Neuronal stem cell (in vitro differentiated cells): ENCODE data around the gene GRAP2.
"Not testable (repeated sequence)": the region's sequence is repeated elsewhere in the genome, so short reads cannot be mapped to it uniquely, and the experiment has no call there.

Experiments used
- DNase-seq: peaks from one replicate; pipeline ENCODE4 v3.0.0-alpha.2; 2013; ENCODE audit warnings: low spot score
- H2AFZ ChIP-seq: one replicate; pipeline ENCODE4 v1.6.1; 2013; ENCODE audit warnings: mild to moderate bottlenecking, low read length, inconsistent platforms
- H2AK5ac ChIP-seq: 2 replicates; pipeline ENCODE4 v1.6.1; 2013; ENCODE audit warnings: low read depth, mild to moderate bottlenecking, inconsistent platforms, low read length, moderate library complexity, mixed read lengths
- H2BK120ac ChIP-seq: 2 replicates; pipeline ENCODE4 v1.6.1; 2013; ENCODE audit warnings: low read depth, mild to moderate bottlenecking, inconsistent platforms, low read length, moderate library complexity, mixed read lengths
- H2BK12ac ChIP-seq: one replicate; pipeline ENCODE4 v1.6.1; 2013; ENCODE audit warnings: low read length, inconsistent platforms
- H2BK15ac ChIP-seq: 2 replicates; pipeline ENCODE4 v1.6.1; 2013; ENCODE audit warnings: mild to moderate bottlenecking, low read length, inconsistent platforms, mixed read lengths
- H2BK5ac ChIP-seq: one replicate; pipeline ENCODE4 v1.6.1; 2013; ENCODE audit warnings: inconsistent platforms, mild to moderate bottlenecking, low read length, moderate library complexity
- H3K14ac ChIP-seq: one replicate; pipeline ENCODE4 v1.6.1; 2013; ENCODE audit warnings: low read length, inconsistent platforms
- H3K18ac ChIP-seq: 2 replicates; pipeline ENCODE4 v1.6.1; 2013; ENCODE audit warnings: low read length, inconsistent platforms
- H3K23ac ChIP-seq: 2 replicates; pipeline ENCODE4 v1.6.1; 2013; ENCODE audit warnings: low read depth, mild to moderate bottlenecking, mixed read lengths, low read length, inconsistent platforms; ENCODE audit not compliant: poor library complexity
- H3K27ac ChIP-seq: replicated peaks from 3 replicates; pipeline ENCODE4 v1.5.1; 2013; ENCODE audit warnings: low read length, inconsistent platforms
- H3K27me3 ChIP-seq, 3 experiments: 2 replicates each; pipeline ENCODE4 v1.6.1; 2013; ENCODE audit warnings: low read length in 3 of 3, mild to moderate bottlenecking in 2 of 3, inconsistent platforms in 1 of 3, low read depth in 1 of 3, mixed read lengths in 1 of 3, moderate library complexity in 1 of 3; ENCODE audit not compliant: control insufficient read depth in 3 of 3, insufficient read depth in 3 of 3
- H3K36me3 ChIP-seq, 2 donors: replicated peaks in 1 of 2; 2 replicates each; pipeline ENCODE4 v1.6.1; 2013; ENCODE audit warnings: low read length in 2 of 2; ENCODE audit not compliant: control insufficient read depth in 2 of 2, insufficient read depth in 2 of 2
- H3K4ac ChIP-seq: 2 replicates; pipeline ENCODE4 v1.6.1; 2013; ENCODE audit warnings: inconsistent platforms, mild to moderate bottlenecking, low read length, moderate library complexity
- H3K4me1 ChIP-seq, 2 donors: 1 replicate in 1 of 2; 2 replicates in 1 of 2; pipeline ENCODE4 v1.6.1; 2013; ENCODE audit warnings: low read length in 2 of 2, low read depth in 1 of 2; ENCODE audit not compliant: control insufficient read depth in 2 of 2, insufficient read depth in 1 of 2
- H3K4me2 ChIP-seq: one replicate; pipeline ENCODE4 v1.6.1; 2013; ENCODE audit warnings: mild to moderate bottlenecking, low read length, inconsistent platforms; ENCODE audit not compliant: insufficient read depth, poor library complexity, severe bottlenecking
- H3K4me3 ChIP-seq, 2 donors: 2 replicates each; pipeline ENCODE4 v1.5.1; 2013; ENCODE audit warnings: low read length in 2 of 2, mild to moderate bottlenecking in 2 of 2, inconsistent platforms in 1 of 2, moderate library complexity in 1 of 2
- H3K79me1 ChIP-seq: one replicate; pipeline ENCODE4 v1.6.1; 2013; ENCODE audit warnings: low read depth, mild to moderate bottlenecking, inconsistent platforms, low read length, moderate library complexity
- H3K9ac ChIP-seq: one replicate; pipeline ENCODE4 v1.6.1; 2013; ENCODE audit warnings: mild to moderate bottlenecking, low read depth, low read length, inconsistent platforms; ENCODE audit not compliant: poor library complexity
- H3K9me3 ChIP-seq, 2 donors: replicated peaks in 1 of 2; 2 replicates each; pipeline versions ENCODE3 to v1.6.1; 2013; ENCODE audit warnings: low read length in 2 of 2, mild to moderate bottlenecking in 2 of 2, inconsistent platforms in 1 of 2, low read depth in 1 of 2, mixed read lengths in 1 of 2, moderate library complexity in 1 of 2; ENCODE audit not compliant: control insufficient read depth in 2 of 2, insufficient read depth in 1 of 2
- H4K8ac ChIP-seq: one replicate; pipeline ENCODE4 v1.6.1; 2013; ENCODE audit warnings: low read depth, mild to moderate bottlenecking, inconsistent platforms, low read length, moderate library complexity
- H4K91ac ChIP-seq: one replicate; pipeline ENCODE4 v1.6.1; 2013; ENCODE audit warnings: low read length, low read depth, mild to moderate bottlenecking, inconsistent platforms; ENCODE audit not compliant: poor library complexity
- WGBS, 2 donors: extraction: QIAGEN DNeasy Blood & Tissue Kit; methylation state at CpG; one replicate each; pipeline ENCODE4 v1.1.7; 2013; ENCODE audit warnings: missing lambda C conversion rate in 2 of 2, mixed read lengths in 1 of 2; ENCODE audit not compliant: insufficient read length in 2 of 2, insufficient replicate concordance in 1 of 2; ENCODE audit errors: extremely low coverage in 2 of 2; 5-methylcytosine and 5-hydroxymethylcytosine counted together

The GRAP2 gene

GRCh38 chr22:39859903-39860588 is 40.8 kb upstream of the GRAP2 start:
- Histone ChIP-seq H3K4me1 (no peaks in the 10 kb centered on the region), H2AK5ac (no peak overlapping the region), H3K9ac (no peak overlapping the region), H3K4me3 (no peak overlapping the region), H2AFZ (no peak overlapping the region), H4K8ac (no peak overlapping the region), H3K4ac (no peak overlapping the region), H3K79me1 (no peaks in the 10 kb centered on the region), H2BK15ac (no peak overlapping the region), H3K36me3 (no peaks in the 10 kb centered on the region), H4K91ac (no peak overlapping the region), H3K14ac (no peak overlapping the region), H3K27me3 (no peaks in the 10 kb centered on the region), H2BK12ac (no peak overlapping the region), H2BK120ac (no peak overlapping the region), H3K23ac (no peak overlapping the region), H3K18ac (no peak overlapping the region), H3K27ac (no peak overlapping the region), H3K4me2 (no peak overlapping the region), H2BK5ac (no peak overlapping the region), H3K9me3 (no peaks in the 10 kb centered on the region)
- DNase-seq, result no peak
- WGBS, 2 donors, result no CpG with 5 or more reads among the region's 7 CpGs

GRCh38 chr22:39868741-39869140 is 32.1 kb upstream of the GRAP2 start:
- Histone ChIP-seq H4K91ac (no peak overlapping the region), H2BK5ac (no peak overlapping the region), H2BK15ac (no peak overlapping the region), H3K4ac (no peak overlapping the region), H3K23ac (no peak overlapping the region), H3K27me3 (no peaks in the 10 kb centered on the region), H3K36me3 (no peaks in the 10 kb centered on the region), H2AFZ (no peak overlapping the region), H2BK120ac (no peak overlapping the region), H2BK12ac (no peak overlapping the region), H4K8ac (no peak overlapping the region), H3K9ac (no peak overlapping the region), H3K14ac (no peak overlapping the region), H2AK5ac (no peak overlapping the region), H3K4me3 (no peak overlapping the region), H3K4me1 (no peaks in the 10 kb centered on the region), H3K79me1 (no peaks in the 10 kb centered on the region), H3K9me3 (no peaks in the 10 kb centered on the region), H3K18ac (no peak overlapping the region), H3K4me2 (no peak overlapping the region), H3K27ac (no peak overlapping the region)
- DNase-seq, result no peak
- no CpG with 5 or more reads among the region's 1 CpG for WGBS, 2 donors

- H3K9ac ChIP-seq, H3K9me3 ChIP-seq, DNase-seq, H2BK12ac ChIP-seq, H2AK5ac ChIP-seq, H2BK120ac ChIP-seq, H3K27me3 ChIP-seq, H3K4me2 ChIP-seq, H3K4me3 ChIP-seq, H3K23ac ChIP-seq, H4K8ac ChIP-seq, H3K18ac ChIP-seq, H2BK5ac ChIP-seq, H2AFZ ChIP-seq, H3K27ac ChIP-seq, H3K4me1 ChIP-seq, H3K79me1 ChIP-seq, H4K91ac ChIP-seq, H3K36me3 ChIP-seq, H3K4ac ChIP-seq, H3K14ac ChIP-seq, H2BK15ac ChIP-seq: not testable (repeated sequence)
- no CpG with 5 or more reads among the region's 2 CpGs for WGBS, 2 donors
Observed at GRCh38 chr22:39869797-39870196, 31.1 kb upstream of the GRAP2 start.

- Histone ChIP-seq H2AFZ (no peak overlapping the region), H3K18ac (no peak overlapping the region), H2AK5ac (no peak overlapping the region), H2BK12ac (no peak overlapping the region), H4K91ac (no peak overlapping the region), H3K4me2 (no peak overlapping the region), H3K27me3 (no peaks in the 10 kb centered on the region), H2BK120ac (no peak overlapping the region), H3K27ac (no peak overlapping the region), H3K79me1 (no peaks in the 10 kb centered on the region), H3K9ac (no peak overlapping the region), H3K36me3 (no peaks in the 10 kb centered on the region), H3K14ac (no peak overlapping the region), H3K23ac (no peak overlapping the region), H3K4me1 (no peaks in the 10 kb centered on the region), H3K4ac (no peak overlapping the region), H2BK5ac (no peak overlapping the region), H2BK15ac (no peak overlapping the region), H3K9me3 (no peaks in the 10 kb centered on the region), H4K8ac (no peak overlapping the region), H3K4me3 (no peak overlapping the region)
- no CpG with 5 or more reads among the region's 5 CpGs for WGBS, 2 donors
- DNase-seq, result no peak
Observed at GRCh38 chr22:39871008-39871798, 29.7 kb upstream of the GRAP2 start.
